GM18507 (cell line): ENCODE measurements around the gene MON1A.
"Not testable (repeated sequence)": the region's sequence is repeated elsewhere in the genome, so short reads cannot be mapped to it uniquely, and the experiment has no call there.

Experiments
- DNase-seq: peaks from one replicate; pipeline ENCODE4 v3.0.0; 2011; ENCODE audit warnings: low read depth; ENCODE audit not compliant: insufficient read length; ENCODE audit errors: extremely low spot score
- FAIRE-seq: peaks from 2 replicates; lab custom pipeline; 2011; peaks lifted over from hg19 to GRCh38; lab: Jason Lieb, UNC

Gene MON1A

GRCh38 chr3:49924683-49925082, 4.9 kb downstream of the MON1A start:
- DNase-seq (no peak), FAIRE-seq (no peak)

GRCh38 chr3:49917806-49918590, 11.6 kb downstream of the MON1A start:
- DNase-seq, FAIRE-seq: not testable (repeated sequence)

GRCh38 chr3:49916686-49917085, 12.9 kb downstream of the MON1A start:
- FAIRE-seq (no peak), DNase-seq (no peak)

- DNase-seq (no peak), FAIRE-seq (no peak)
Observed at GRCh38 chr3:49914906-49915305, 14.7 kb downstream of the MON1A start.

GRCh38 chr3:49912881-49913281, 16.7 kb downstream of the MON1A start:
- DNase-seq (no peak), FAIRE-seq (no peak)

GRCh38 chr3:49911611-49912010, 18.0 kb downstream of the MON1A start:
- DNase-seq (no peak), FAIRE-seq (no peak)

GRCh38 chr3:49911124-49911420, 18.5 kb downstream of the MON1A start:
- FAIRE-seq (no peak), DNase-seq (no peak)

- FAIRE-seq (no peak), DNase-seq (no peak)
Observed at GRCh38 chr3:49910409-49911123, 19.0 kb downstream of the MON1A start.

GRCh38 chr3:49908373-49909199, 21.0 kb downstream of the MON1A start:
- DNase-seq (no peak), FAIRE-seq (no peak)

- FAIRE-seq (peak; percentile 65), DNase-seq (peak; percentile 52)
Observed at GRCh38 chr3:49906073-49906743, 23.4 kb downstream of the MON1A start.

- not testable (repeated sequence) for FAIRE-seq, DNase-seq
Observed at GRCh38 chr3:49904448-49904847, 25.2 kb downstream of the MON1A start.

GRCh38 chr3:49903451-49904424, 25.9 kb downstream of the MON1A start, which contains the start of gene MST1R:
Gene MST1R (minus strand): TSS chr3:49903873. CDS start chr3:49903609, 264 bp downstream.
- FAIRE-seq: peak; percentile 83

GRCh38 chr3:49902511-49903345, 26.9 kb downstream of the MON1A start:
- FAIRE-seq (no peak), DNase-seq (no peak)

More at GRCh38 chr3:49903451-49904424, 25.9 kb downstream of the MON1A start, which contains the start of gene MST1R:
- DNase-seq: peak; percentile 71

GRCh38 chr3:49901366-49902339, 28.0 kb downstream of the MON1A start:
- FAIRE-seq (peak; percentile 47), DNase-seq (no peak)

- DNase-seq (no peak), FAIRE-seq (no peak)
Observed at GRCh38 chr3:49900491-49901153, 29.0 kb downstream of the MON1A start.

- no peak for FAIRE-seq
- no peak for DNase-seq
Observed at GRCh38 chr3:49899815-49900214, 29.8 kb downstream of the MON1A start.
